ENCODE measurements around the gene PLXNB1.

Gene PLXNB1

DNA sequence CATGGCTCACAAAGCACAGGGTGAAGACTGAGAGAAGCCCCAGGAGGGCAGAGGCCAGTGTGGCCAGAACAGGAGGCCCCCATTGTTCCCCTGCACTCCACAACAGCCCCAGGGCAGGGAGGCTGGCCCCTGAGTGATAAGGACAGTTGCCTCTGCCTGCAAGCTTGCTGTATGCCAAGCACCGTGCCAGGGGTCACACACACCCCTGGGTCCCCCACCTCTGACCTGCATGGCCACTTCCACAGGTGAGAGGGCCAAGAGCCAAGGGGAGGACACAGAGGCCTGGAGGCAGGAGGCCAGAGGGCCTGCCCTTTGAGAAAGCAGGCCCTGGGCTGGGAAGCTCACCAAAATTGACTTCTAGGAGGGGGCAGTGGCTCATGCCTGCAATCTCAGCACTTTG lies 40.4 kb upstream of the PLXNB1 start:
- TF ChIP-seq, protein P1, sequence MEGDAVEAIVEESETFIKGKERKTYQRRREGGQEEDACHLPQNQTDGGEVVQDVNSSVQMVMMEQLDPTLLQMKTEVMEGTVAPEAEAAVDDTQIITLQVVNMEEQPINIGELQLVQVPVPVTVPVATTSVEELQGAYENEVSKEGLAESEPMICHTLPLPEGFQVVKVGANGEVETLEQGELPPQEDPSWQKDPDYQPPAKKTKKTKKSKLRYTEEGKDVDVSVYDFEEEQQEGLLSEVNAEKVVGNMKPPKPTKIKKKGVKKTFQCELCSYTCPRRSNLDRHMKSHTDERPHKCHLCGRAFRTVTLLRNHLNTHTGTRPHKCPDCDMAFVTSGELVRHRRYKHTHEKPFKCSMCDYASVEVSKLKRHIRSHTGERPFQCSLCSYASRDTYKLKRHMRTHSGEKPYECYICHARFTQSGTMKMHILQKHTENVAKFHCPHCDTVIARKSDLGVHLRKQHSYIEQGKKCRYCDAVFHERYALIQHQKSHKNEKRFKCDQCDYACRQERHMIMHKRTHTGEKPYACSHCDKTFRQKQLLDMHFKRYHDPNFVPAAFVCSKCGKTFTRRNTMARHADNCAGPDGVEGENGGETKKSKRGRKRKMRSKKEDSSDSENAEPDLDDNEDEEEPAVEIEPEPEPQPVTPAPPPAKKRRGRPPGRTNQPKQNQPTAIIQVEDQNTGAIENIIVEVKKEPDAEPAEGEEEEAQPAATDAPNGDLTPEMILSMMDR (IDR thresholded peaks at IDR 0.05), result no peak
- no peaks in the 10 kb centered on the region for H3K9me3 ChIP-seq
- peaks cover 42% of the 10 kb centered on the region for H3K36me3 ChIP-seq
- H3K4me3 ChIP-seq (ENCODE audit: low read depth in 1 of 2, low read length in 1 of 2), result no peak overlapping the region
- peak overlapping the region; percentile 62 for H3K27ac ChIP-seq
- H3K4me1 ChIP-seq (ENCODE audit: control insufficient read depth in 1 of 2, insufficient read depth in 1 of 2, low read depth in 1 of 2, low read length in 1 of 2), result peaks cover 51 to 57% of the 10 kb centered on the region in 2 experiments
- no peaks in the 10 kb centered on the region for H3K27me3 ChIP-seq

DNA sequence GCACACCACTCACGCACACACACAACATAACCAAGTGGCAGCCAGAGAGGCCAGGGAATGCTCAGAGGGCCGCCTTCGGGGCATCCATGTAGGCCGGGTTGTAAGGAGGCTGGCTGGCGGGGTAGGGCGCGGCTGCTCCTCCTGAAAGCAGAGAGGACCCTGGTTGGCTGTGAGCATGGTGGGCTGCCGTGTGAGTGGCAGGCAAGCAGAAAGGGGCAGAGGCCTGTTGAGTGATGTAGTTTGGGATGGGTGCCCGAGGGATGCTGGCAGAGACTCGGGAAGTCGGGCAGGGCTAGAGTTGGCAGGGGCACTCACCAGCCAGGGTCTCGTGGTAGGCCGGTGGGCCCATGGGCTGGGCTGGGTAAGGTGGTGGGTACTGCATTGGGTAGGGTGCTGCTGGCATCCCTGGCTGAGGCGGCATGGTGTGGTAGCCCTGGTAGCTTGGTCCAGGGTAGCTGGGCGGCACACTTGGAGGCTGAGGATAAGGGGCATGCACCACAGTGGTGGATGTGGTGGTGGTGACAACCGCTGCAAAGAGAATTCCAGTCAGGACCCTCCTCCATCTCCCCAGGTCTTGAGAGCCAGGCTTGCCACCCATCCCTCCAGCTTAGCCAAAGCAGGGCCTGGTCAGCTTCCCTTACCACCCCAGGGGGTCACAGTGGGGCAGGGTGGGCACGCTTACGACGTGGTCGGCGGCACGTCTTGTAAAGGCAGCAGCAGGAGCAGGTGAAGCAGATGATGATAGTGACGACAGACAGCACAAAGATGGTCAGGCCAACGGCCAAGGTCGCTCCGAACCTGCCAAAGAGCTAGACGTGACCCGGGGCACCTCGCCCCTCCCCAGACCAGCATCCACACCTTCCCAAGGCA lies 39.4 kb upstream of the PLXNB1 start:
- Histone ChIP-seq H3K27me3 (no peaks in the 10 kb centered on the region), H3K4me1 (ENCODE audit: control insufficient read depth in 1 of 2, insufficient read depth in 1 of 2, low read depth in 1 of 2, low read length in 1 of 2) (peaks cover 55 to 61% of the 10 kb centered on the region in 2 experiments), H3K9me3 (no peaks in the 10 kb centered on the region), H3K36me3 (peaks cover 49% of the 10 kb centered on the region), H3K4me3 (ENCODE audit: low read depth in 1 of 2, low read length in 1 of 2) (no peak overlapping the region), H3K27ac (peak overlapping the region; percentile 62)
- TF ChIP-seq, protein P1 (IDR thresholded peaks at IDR 0.05), result no peak

DNA sequence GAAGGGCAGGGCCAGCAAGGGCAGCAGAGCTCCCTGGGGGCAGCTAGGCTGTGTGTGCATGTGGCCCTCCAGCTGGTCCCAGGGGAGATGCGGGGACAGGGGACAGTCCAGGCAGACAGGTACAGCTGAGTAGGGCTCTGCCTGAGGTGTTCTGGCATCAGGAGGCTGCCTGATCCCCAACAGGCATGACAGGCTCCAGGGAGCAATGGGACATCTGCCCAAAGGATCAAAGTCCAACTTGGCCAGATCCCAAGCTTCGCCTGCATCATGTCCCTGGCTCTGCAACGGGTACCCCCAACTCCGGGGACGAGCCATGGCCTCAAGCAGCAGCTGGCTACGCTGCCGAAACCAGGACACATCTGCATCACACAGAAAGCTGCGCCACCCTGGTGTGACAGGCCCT lies 38.4 kb upstream of the PLXNB1 start:
- H3K36me3 ChIP-seq, result peaks cover 52% of the 10 kb centered on the region
- H3K4me1 ChIP-seq (ENCODE audit: control insufficient read depth in 1 of 2, insufficient read depth in 1 of 2, low read depth in 1 of 2, low read length in 1 of 2), result peaks cover 52 to 58% of the 10 kb centered on the region in 2 experiments
- no peak overlapping the region for H3K4me3 ChIP-seq (ENCODE audit: low read depth in 1 of 2, low read length in 1 of 2)
- H3K27ac ChIP-seq, result peak overlapping the region; percentile 97
- H3K27me3 ChIP-seq, result no peaks in the 10 kb centered on the region
- H3K9me3 ChIP-seq, result no peaks in the 10 kb centered on the region
- TF ChIP-seq, protein P1 (IDR thresholded peaks at IDR 0.05), result no peak

DNA sequence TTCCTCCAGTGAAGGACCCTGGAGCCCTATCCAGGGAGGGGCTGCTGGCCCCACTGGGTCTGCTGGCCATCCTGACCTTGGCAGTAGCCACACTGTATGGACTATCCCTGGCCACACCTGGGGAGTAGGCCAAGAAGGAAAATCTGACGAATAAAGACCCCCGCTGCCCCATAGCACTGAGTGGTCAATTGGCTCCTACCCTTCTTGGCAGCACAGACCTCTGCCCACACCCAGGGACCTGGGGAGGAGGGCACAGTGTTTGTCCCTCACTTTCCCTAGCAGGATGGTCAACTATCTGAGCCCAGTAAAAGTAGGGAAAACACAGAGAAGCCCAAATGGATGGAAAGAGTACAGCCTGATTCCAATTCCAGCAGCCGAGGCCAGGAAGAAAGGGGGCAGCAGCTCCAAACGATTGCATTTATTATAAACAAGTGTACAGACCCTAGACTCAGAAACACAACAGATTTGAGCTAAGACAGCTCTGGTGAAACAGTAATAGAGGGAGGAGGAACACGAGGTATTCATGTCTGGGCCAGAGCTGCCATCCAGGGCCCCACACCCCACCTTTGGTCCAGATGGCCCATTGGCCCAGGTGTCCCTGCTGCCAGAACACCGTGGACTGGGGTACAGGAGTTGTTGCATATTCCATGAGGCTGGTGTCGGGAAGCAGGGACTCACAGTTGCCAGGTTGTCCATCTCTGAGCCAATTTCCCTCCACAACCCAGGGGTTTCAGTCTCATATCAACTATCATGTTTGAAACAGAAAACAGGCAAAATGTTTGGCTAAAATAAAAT lies 37.8 kb upstream of the PLXNB1 start:
- Histone ChIP-seq H3K9me3 (no peaks in the 10 kb centered on the region), H3K4me3 (ENCODE audit: low read depth in 1 of 2, low read length in 1 of 2) (peak overlapping the region in 1 of 2 experiments; percentile 63), H3K27me3 (no peaks in the 10 kb centered on the region), H3K36me3 (peaks cover 52% of the 10 kb centered on the region), H3K27ac (peak overlapping the region; percentile 97), H3K4me1 (ENCODE audit: control insufficient read depth in 1 of 2, insufficient read depth in 1 of 2, low read depth in 1 of 2, low read length in 1 of 2) (peaks cover 48 to 53% of the 10 kb centered on the region in 2 experiments)
- TF ChIP-seq, protein P1 (IDR thresholded peaks at IDR 0.05), result no peak

DNA sequence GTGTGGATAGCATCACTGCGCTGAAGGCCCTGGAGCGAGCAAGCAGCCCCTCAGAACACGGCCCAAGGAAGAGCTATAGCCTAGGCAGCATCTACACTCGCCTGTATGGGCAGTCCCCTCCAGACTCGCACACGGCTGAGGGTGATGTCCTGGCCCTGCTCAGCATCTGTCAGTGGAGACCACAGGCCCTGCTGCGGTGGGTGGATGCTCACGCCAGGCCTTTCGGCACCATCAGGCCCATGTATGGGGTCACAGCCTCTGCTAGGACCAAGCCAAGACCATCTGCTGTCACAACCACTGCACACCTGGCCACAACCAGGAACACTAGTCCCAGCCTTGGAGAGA lies 37.2 kb upstream of the PLXNB1 start:
- TF ChIP-seq, protein P1 (IDR thresholded peaks at IDR 0.05), result no peak
- H3K4me3 ChIP-seq (ENCODE audit: low read depth in 1 of 2, low read length in 1 of 2), result peak overlapping the region; percentile 63 to 67
- H3K36me3 ChIP-seq, result peaks cover 52% of the 10 kb centered on the region
- H3K27me3 ChIP-seq, result no peaks in the 10 kb centered on the region
- H3K4me1 ChIP-seq (ENCODE audit: control insufficient read depth in 1 of 2, insufficient read depth in 1 of 2, low read depth in 1 of 2, low read length in 1 of 2), result peaks cover 42 to 47% of the 10 kb centered on the region in 2 experiments
- no peaks in the 10 kb centered on the region for H3K9me3 ChIP-seq
- H3K27ac ChIP-seq, result peak overlapping the region; percentile 97
